Measurements from ENCODE around the gene PTGER2. TPM values are rescaled to one million over a fixed set of nuclear protein-coding genes. Genes with fewer than 3 reads are reported as not detected.

The PTGER2 gene
- total RNA-seq, 4 donors from 2014 or later, result 0.25 to 0.78 TPM; not detected in 2

GRCh38 chr14:52348279-52348678, 34.2 kb downstream of the PTGER2 start:
- DNase-seq, result no peak
- Histone ChIP-seq H3K27me3 (no peaks in the 10 kb centered on the region), H3K4me1 (peaks cover 0 to 3% of the 10 kb centered on the region in 2 donors), H3K36me3 (no peaks in the 10 kb centered on the region), H3K9me3 (no peaks in the 10 kb centered on the region), H3K4me3 (no peak overlapping the region), H3K27ac (no peak overlapping the region)
- in situ Hi-C loops (cut with MboI; ENCODE audit: low sequenced_read_pairs in 4 of 4) (no loop called here), intact Hi-C loops (cut with DNase I; ENCODE audit: low total_unique reads) (no loop called here)
- ATAC-seq, result no peak
- TF ChIP-seq, protein P1, sequence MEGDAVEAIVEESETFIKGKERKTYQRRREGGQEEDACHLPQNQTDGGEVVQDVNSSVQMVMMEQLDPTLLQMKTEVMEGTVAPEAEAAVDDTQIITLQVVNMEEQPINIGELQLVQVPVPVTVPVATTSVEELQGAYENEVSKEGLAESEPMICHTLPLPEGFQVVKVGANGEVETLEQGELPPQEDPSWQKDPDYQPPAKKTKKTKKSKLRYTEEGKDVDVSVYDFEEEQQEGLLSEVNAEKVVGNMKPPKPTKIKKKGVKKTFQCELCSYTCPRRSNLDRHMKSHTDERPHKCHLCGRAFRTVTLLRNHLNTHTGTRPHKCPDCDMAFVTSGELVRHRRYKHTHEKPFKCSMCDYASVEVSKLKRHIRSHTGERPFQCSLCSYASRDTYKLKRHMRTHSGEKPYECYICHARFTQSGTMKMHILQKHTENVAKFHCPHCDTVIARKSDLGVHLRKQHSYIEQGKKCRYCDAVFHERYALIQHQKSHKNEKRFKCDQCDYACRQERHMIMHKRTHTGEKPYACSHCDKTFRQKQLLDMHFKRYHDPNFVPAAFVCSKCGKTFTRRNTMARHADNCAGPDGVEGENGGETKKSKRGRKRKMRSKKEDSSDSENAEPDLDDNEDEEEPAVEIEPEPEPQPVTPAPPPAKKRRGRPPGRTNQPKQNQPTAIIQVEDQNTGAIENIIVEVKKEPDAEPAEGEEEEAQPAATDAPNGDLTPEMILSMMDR (IDR thresholded peaks at IDR 0.05 in 4 of 5, conservative IDR thresholded peaks at IDR 0.05 in 1 of 5), result no peak
- no peak for TF ChIP-seq POLR2A (IDR thresholded peaks at IDR 0.05)

DNA sequence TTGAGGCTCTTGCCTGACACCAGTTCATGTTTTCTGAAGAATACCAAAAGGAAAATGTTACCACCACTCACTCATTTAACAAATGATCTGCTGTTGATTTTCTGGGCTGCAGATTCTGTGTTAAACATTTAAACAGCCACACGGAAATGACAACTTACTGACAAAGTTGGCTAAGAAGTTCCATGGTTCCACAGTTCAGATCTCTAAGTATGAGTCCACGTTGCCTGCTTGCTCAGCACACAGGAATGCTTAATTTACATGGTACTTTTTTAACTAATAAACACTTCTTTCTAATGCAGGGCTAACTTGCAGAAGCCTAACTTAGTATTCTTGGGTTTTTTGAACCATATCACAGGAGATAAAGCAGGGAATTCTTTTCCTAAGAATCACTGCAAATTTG, 34.7 kb downstream of the PTGER2 start:
- no peaks in the 10 kb centered on the region for H3K36me3 ChIP-seq
- no peaks in the 10 kb centered on the region for H3K9me3 ChIP-seq
- no peak for TF ChIP-seq POLR2A (IDR thresholded peaks at IDR 0.05)
- TF ChIP-seq, protein P1 (IDR thresholded peaks at IDR 0.05 in 4 of 5, conservative IDR thresholded peaks at IDR 0.05 in 1 of 5), result no peak
- H3K27me3 ChIP-seq, result no peaks in the 10 kb centered on the region
- DNase-seq, result no peak
- ATAC-seq, result no peak
- peaks cover 0 to 3% of the 10 kb centered on the region in 2 donors for H3K4me1 ChIP-seq
- intact Hi-C loops (cut with DNase I; ENCODE audit: low total_unique reads) (no loop called here), in situ Hi-C loops (cut with MboI; ENCODE audit: low sequenced_read_pairs in 4 of 4) (no loop called here)
- H3K27ac ChIP-seq, result no peak overlapping the region
- no peak overlapping the region for H3K4me3 ChIP-seq

GRCh38 chr14:52349731-52350130, 35.6 kb downstream of the PTGER2 start:
- in situ Hi-C loops (cut with MboI; ENCODE audit: low sequenced_read_pairs in 4 of 4) (no loop called here), intact Hi-C loops (cut with DNase I; ENCODE audit: low total_unique reads) (no loop called here)
- ATAC-seq (no peak), DNase-seq (no peak)
- Histone ChIP-seq H3K36me3 (no peaks in the 10 kb centered on the region), H3K27ac (no peak overlapping the region), H3K9me3 (no peaks in the 10 kb centered on the region), H3K4me3 (no peak overlapping the region), H3K4me1 (peaks cover 0 to 3% of the 10 kb centered on the region in 2 donors), H3K27me3 (no peaks in the 10 kb centered on the region)
- TF ChIP-seq, protein P1 (IDR thresholded peaks at IDR 0.05 in 4 of 5, conservative IDR thresholded peaks at IDR 0.05 in 1 of 5), result no peak
- TF ChIP-seq POLR2A (IDR thresholded peaks at IDR 0.05), result no peak

DNA sequence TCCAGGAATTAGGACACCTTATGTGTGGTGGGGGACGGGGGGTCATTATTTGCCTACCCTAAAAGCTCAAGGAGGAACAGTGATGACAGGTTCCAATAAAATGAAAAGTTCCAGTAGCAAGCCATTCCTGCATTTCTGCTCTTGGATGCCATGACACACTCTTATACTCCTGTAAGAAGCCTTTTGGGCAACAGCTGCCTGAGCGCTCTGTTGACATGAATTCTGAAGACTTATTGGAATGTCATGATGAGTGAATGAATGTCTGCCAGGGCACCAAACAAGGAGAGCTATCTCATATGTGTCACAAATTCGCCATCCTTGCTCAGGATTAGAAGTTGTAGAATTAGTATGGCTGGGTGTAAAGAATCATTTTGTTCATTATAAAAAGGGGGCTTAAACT, 36.3 kb downstream of the PTGER2 start:
- intact Hi-C loops (cut with DNase I; ENCODE audit: low total_unique reads), result no loop called here
- no peaks in the 10 kb centered on the region for H3K27me3 ChIP-seq
- DNase-seq (no peak), ATAC-seq (no peak)
- in situ Hi-C loops (cut with MboI; ENCODE audit: low sequenced_read_pairs in 4 of 4), result no loop called here
- H3K9me3 ChIP-seq, result no peaks in the 10 kb centered on the region
- H3K4me3 ChIP-seq, result no peak overlapping the region
- no peak for TF ChIP-seq POLR2A (IDR thresholded peaks at IDR 0.05)
- TF ChIP-seq, protein P1 (IDR thresholded peaks at IDR 0.05 in 4 of 5, conservative IDR thresholded peaks at IDR 0.05 in 1 of 5), result no peak
- peaks cover 0 to 3% of the 10 kb centered on the region in 2 donors for H3K4me1 ChIP-seq
- no peaks in the 10 kb centered on the region for H3K36me3 ChIP-seq
- no peak overlapping the region for H3K27ac ChIP-seq
